ENCODE results near the gene HS3ST3B1.

Gene HS3ST3B1

GRCh38 chr17:14332331-14332730 lies 31.4 kb downstream of the HS3ST3B1 start:
- in situ Hi-C loops (cut with MboI; ENCODE audit: low pct_unique_long_range_greater_than_20kb, low sequenced_read_pairs, unreplicated experiment) = no loop called here
- no peak for TF ChIP-seq CTCF (IDR thresholded peaks at IDR 0.05; ENCODE audit: extremely low read depth, insufficient read depth, missing control alignments)
- no peak for DNase-seq (ENCODE audit: low spot score)

GRCh38 chr17:14333506-14333905 lies 32.6 kb downstream of the HS3ST3B1 start:
- in situ Hi-C loops (cut with MboI; ENCODE audit: low pct_unique_long_range_greater_than_20kb, low sequenced_read_pairs, unreplicated experiment) = no loop called here
- TF ChIP-seq CTCF (IDR thresholded peaks at IDR 0.05; ENCODE audit: extremely low read depth, insufficient read depth, missing control alignments) = no peak
- no peak for DNase-seq (ENCODE audit: low spot score)

GRCh38 chr17:14334276-14334840 lies 33.5 kb downstream of the HS3ST3B1 start:
- in situ Hi-C loops (cut with MboI; ENCODE audit: low pct_unique_long_range_greater_than_20kb, low sequenced_read_pairs, unreplicated experiment) = no loop called here
- DNase-seq (ENCODE audit: low spot score) = no peak
- TF ChIP-seq CTCF (IDR thresholded peaks at IDR 0.05; ENCODE audit: extremely low read depth, insufficient read depth, missing control alignments) = no peak

GRCh38 chr17:14334919-14335318 lies 34.0 kb downstream of the HS3ST3B1 start:
- DNase-seq (ENCODE audit: low spot score) = no peak
- in situ Hi-C loops (cut with MboI; ENCODE audit: low pct_unique_long_range_greater_than_20kb, low sequenced_read_pairs, unreplicated experiment) = no loop called here
- no peak for TF ChIP-seq CTCF (IDR thresholded peaks at IDR 0.05; ENCODE audit: extremely low read depth, insufficient read depth, missing control alignments)

- in situ Hi-C loops (cut with MboI; ENCODE audit: low pct_unique_long_range_greater_than_20kb, low sequenced_read_pairs, unreplicated experiment) = no loop called here
- no peak for DNase-seq (ENCODE audit: low spot score)
- TF ChIP-seq CTCF (IDR thresholded peaks at IDR 0.05; ENCODE audit: extremely low read depth, insufficient read depth, missing control alignments) = no peak
Measured at GRCh38 chr17:14336418-14336817, 35.5 kb downstream of the HS3ST3B1 start.

- no peak for TF ChIP-seq CTCF (IDR thresholded peaks at IDR 0.05; ENCODE audit: extremely low read depth, insufficient read depth, missing control alignments)
- in situ Hi-C loops (cut with MboI; ENCODE audit: low pct_unique_long_range_greater_than_20kb, low sequenced_read_pairs, unreplicated experiment) = no loop called here
- DNase-seq (ENCODE audit: low spot score) = no peak
Measured at GRCh38 chr17:14337596-14338079, 36.8 kb downstream of the HS3ST3B1 start.
